ENCODE results near the gene MMP1. TPM values are rescaled to one million over a fixed set of nuclear protein-coding genes. Genes with fewer than 3 reads are reported as not detected.
"Not testable (repeated sequence)": the region's sequence is repeated elsewhere in the genome, so short reads cannot be mapped to it uniquely, and the experiment has no call there.

The MMP1 gene
- total and polyA plus RNA-seq, 5 donors: 0.05 to 1.0 (median 0.14) TPM; not detected in 2

- 46% methylated on average over 4 of the region's 4 CpGs for WGBS
- no peak for ATAC-seq
- Histone ChIP-seq H3K9me3 (ENCODE audit: control insufficient read depth, low read length) (no peaks in the 10 kb centered on the region), H3K4me1 (ENCODE audit: control insufficient read depth, insufficient read depth, low read length) (no peaks in the 10 kb centered on the region), H3K27me3 (ENCODE audit: control insufficient read depth, insufficient read depth) (no peaks in the 10 kb centered on the region), H3K4me3 (ENCODE audit: low read length) (no peak overlapping the region), H3K27ac (ENCODE audit: low read length) (no peak overlapping the region)
- DNase-seq: no peak
- intact Hi-C loops (cut with DNase I): no loop called here
These were observed 37.5 kb downstream of the MMP1 start for GRCh38 chr11:102760344-102761035.

DNA sequence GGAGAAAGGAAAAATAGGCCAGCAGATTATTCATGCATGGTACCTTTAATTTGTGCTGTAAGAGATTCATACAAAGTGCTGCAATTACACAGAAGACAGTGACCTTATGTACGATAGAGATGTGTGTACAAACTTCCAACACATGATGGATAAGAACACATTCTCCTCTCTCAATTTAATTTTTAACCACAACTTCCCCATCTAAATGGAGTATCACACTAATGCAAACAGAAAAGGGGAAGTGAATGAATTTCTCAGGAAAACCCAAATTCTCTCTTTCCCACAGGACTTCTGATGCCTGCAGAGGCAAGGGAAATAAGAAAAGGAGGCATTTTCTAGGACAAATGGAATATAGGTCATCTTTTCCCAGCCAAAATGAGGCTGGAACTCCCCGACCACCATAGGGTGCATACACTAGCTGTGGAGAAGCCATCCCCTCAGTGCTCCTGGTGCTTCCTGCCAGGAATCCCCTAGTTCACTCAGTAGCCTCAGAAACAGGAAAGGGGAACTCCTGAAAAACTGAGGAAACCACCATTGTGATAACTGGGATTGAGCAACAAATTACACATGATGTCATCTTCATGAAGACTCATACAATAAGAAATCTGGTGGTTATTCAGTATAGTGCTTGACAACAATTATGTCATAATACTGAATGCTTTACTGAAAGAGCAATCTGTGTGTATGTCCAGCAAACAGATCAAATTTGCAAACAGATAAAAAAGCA is 40.0 kb downstream of the MMP1 start:
- no peak overlapping the region for H3K27ac ChIP-seq (ENCODE audit: low read length)
- H3K9me3 ChIP-seq (ENCODE audit: control insufficient read depth, low read length): no peaks in the 10 kb centered on the region
- ATAC-seq (no peak), DNase-seq (no peak)
- intact Hi-C loops (cut with DNase I): no loop called here
- no peak overlapping the region for H3K4me3 ChIP-seq (ENCODE audit: low read length)
- WGBS: 53% methylated on average over 2 of the region's 2 CpGs
- H3K4me1 ChIP-seq (ENCODE audit: control insufficient read depth, insufficient read depth, low read length): no peaks in the 10 kb centered on the region
- H3K27me3 ChIP-seq (ENCODE audit: control insufficient read depth, insufficient read depth): no peaks in the 10 kb centered on the region

DNA sequence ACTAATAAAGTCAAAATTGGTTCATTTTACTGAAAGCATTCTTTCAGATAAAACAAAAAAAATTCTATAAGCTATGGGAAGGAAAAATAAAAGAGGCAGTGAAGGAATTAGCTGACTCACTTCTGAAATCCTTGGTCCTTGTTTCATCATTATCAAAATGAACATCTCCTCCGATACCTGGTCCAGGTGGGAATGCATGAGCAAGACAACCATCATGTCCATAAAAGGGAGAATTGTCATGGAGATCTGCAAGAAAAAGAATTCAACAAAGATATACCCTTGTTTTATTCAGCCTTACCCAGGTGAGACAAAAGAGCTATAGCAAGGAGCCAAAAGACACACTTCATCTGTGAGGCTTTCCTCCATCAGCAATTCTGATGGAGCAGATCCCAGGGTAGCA is 44.7 kb downstream of the MMP1 start:
- no peaks in the 10 kb centered on the region for H3K4me1 ChIP-seq (ENCODE audit: control insufficient read depth, insufficient read depth, low read length)
- intact Hi-C loops (cut with DNase I): no loop called here
- ATAC-seq (no peak), DNase-seq (no peak)
- H3K4me3 ChIP-seq (ENCODE audit: low read length): no peak overlapping the region
- H3K27ac ChIP-seq (ENCODE audit: low read length): no peak overlapping the region
- H3K9me3 ChIP-seq (ENCODE audit: control insufficient read depth, low read length): no peaks in the 10 kb centered on the region
- 95% methylated on average over 1 of the region's 1 CpG for whole genome bisulfite sequencing
- H3K27me3 ChIP-seq (ENCODE audit: control insufficient read depth, insufficient read depth): no peaks in the 10 kb centered on the region

DNA sequence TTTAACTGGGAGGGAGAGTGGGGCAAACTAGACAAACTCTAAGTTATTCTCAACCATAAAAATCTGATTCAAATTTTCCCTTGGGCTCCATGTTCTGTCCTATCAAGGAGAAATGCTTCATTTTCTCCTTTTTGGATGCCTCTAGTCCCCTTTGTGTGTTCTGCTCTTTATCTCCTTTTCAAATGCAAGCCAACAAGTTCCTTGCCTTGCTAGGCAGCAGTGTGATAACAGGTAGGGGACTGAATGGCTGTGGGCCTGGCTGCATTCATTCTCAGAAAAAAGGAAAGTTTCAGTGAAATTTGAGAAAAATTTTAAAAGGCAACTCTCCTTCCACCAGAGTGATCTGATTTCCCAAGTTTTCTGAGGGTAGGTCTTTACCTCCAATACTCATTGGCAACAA is 46.3 kb downstream of the MMP1 start:
- intact Hi-C loops (cut with DNase I): no loop called here
- Histone ChIP-seq H3K4me3 (ENCODE audit: low read length) (no peak overlapping the region), H3K4me1 (ENCODE audit: control insufficient read depth, insufficient read depth, low read length) (no peaks in the 10 kb centered on the region), H3K9me3 (ENCODE audit: control insufficient read depth, low read length) (no peaks in the 10 kb centered on the region), H3K27me3 (ENCODE audit: control insufficient read depth, insufficient read depth) (no peaks in the 10 kb centered on the region), H3K27ac (ENCODE audit: low read length) (no peak overlapping the region)
- ATAC-seq: no peak
- DNase-seq: no peak

DNA sequence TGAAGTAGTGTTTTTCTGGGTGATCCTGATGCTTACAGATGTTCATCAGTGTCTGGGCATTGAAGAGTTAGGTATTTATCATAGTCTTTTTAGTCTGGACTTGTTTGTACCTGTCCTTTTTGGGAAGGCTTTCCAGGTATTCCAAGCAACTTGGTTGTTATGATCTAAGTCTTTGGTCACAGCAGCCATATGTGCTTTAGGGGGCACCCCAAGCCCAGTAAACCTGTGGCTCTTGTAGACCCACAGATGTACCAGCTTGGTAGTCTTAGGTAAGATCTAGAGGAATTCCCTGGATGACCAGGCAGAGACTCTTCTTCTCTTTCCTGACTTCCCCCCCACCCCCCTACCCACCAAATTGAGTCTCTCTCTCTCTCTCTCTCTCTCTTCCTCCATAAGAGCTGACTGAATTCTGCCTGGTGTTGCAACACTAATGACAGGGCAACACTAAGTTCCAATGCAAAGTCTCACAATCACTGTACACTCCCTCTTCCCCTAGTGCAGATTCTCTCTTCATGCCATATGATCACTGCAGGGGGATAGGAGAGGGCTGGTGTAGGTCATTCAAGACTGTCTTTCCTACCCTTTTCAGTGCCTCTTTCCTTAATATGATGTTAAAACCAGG is 48.7 kb downstream of the MMP1 start:
- H3K4me1 ChIP-seq (ENCODE audit: control insufficient read depth, insufficient read depth, low read length): no peaks in the 10 kb centered on the region
- no peaks in the 10 kb centered on the region for H3K9me3 ChIP-seq (ENCODE audit: control insufficient read depth, low read length)
- no peak for ATAC-seq
- no peak overlapping the region for H3K27ac ChIP-seq (ENCODE audit: low read length)
- no peak overlapping the region for H3K4me3 ChIP-seq (ENCODE audit: low read length)
- no peaks in the 10 kb centered on the region for H3K27me3 ChIP-seq (ENCODE audit: control insufficient read depth, insufficient read depth)
- intact Hi-C loops (cut with DNase I): no loop called here
- DNase-seq: no peak

GRCh38 chr11:102746746-102747578 is 51.0 kb downstream of the MMP1 start:
- H3K27ac ChIP-seq (ENCODE audit: low read length); H3K27me3 ChIP-seq (ENCODE audit: control insufficient read depth, insufficient read depth); H3K4me1 ChIP-seq (ENCODE audit: control insufficient read depth, insufficient read depth, low read length); ATAC-seq; DNase-seq; H3K4me3 ChIP-seq (ENCODE audit: low read length); H3K9me3 ChIP-seq (ENCODE audit: control insufficient read depth, low read length); intact Hi-C loops (cut with DNase I): not testable (repeated sequence)
- WGBS: 81% methylated on average over 32 of the region's 32 CpGs

Other genes with a start within 250 kb of the MMP1 start
- not detected for gene MMP20, start 172.8 kb downstream of the MMP1 start, total RNA-seq
- gene MMP20, start 172.8 kb downstream of the MMP1 start, polyA plus RNA-seq: not detected
- not detected for gene MMP27, start 92.4 kb downstream of the MMP1 start, total RNA-seq
- gene MMP27, start 92.4 kb downstream of the MMP1 start, polyA plus RNA-seq: not detected
- under 1 TPM in 1 of 4 donors, not detected in 3; 0.06 TPM for gene MMP8, start 73.2 kb downstream of the MMP1 start, total RNA-seq
- 0.02 TPM for gene MMP8, start 73.2 kb downstream of the MMP1 start, polyA plus RNA-seq
- not detected for gene MMP10, start 17.5 kb downstream of the MMP1 start, total RNA-seq
- not detected for gene MMP10, start 17.5 kb downstream of the MMP1 start, polyA plus RNA-seq
- not detected for gene MMP3, start 45.4 kb upstream of the MMP1 start, total RNA-seq
- not detected for gene MMP3, start 45.4 kb upstream of the MMP1 start, polyA plus RNA-seq
- not detected for gene MMP12, start 76.8 kb upstream of the MMP1 start, total RNA-seq
- not detected for gene MMP12, start 76.8 kb upstream of the MMP1 start, polyA plus RNA-seq
- gene MMP13, start 157.6 kb upstream of the MMP1 start, total RNA-seq: not detected
- not detected for gene MMP13, start 157.6 kb upstream of the MMP1 start, polyA plus RNA-seq